ENCODE data around the gene ALDH3B2.

- TF ChIP-seq, protein P1, sequence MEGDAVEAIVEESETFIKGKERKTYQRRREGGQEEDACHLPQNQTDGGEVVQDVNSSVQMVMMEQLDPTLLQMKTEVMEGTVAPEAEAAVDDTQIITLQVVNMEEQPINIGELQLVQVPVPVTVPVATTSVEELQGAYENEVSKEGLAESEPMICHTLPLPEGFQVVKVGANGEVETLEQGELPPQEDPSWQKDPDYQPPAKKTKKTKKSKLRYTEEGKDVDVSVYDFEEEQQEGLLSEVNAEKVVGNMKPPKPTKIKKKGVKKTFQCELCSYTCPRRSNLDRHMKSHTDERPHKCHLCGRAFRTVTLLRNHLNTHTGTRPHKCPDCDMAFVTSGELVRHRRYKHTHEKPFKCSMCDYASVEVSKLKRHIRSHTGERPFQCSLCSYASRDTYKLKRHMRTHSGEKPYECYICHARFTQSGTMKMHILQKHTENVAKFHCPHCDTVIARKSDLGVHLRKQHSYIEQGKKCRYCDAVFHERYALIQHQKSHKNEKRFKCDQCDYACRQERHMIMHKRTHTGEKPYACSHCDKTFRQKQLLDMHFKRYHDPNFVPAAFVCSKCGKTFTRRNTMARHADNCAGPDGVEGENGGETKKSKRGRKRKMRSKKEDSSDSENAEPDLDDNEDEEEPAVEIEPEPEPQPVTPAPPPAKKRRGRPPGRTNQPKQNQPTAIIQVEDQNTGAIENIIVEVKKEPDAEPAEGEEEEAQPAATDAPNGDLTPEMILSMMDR (conservative IDR thresholded peaks at IDR 0.05; ENCODE audit: low read length): no peak
- no peak for TF ChIP-seq EZH2phosphoT487 (IDR thresholded peaks at IDR 0.05; ENCODE audit: borderline replicate concordance)
Observed at GRCh38 chr11:67674442-67674871, at the start of gene ALDH3B2.
